Left ventricle myocardium inferior (tissue), 1 donor: ENCODE data around the gene MAD2L2. TPM values are rescaled to one million over a fixed set of nuclear protein-coding genes. Genes with fewer than 3 reads are reported as not detected.

Experiments used
- DNase-seq: peaks from one replicate; pipeline ENCODE4 v3.0.0-alpha.2; 2020
- H3K27ac ChIP-seq: fragments of 200-600 bp; replicated peaks from 2 replicates; pipeline ENCODE4 v1.8.0; 2021
- H3K27me3 ChIP-seq: fragments of 200-600 bp; 2 replicates; pipeline ENCODE4 v1.8.0; 2021; ENCODE audit warnings: low read depth
- H3K36me3 ChIP-seq: fragments of 200-600 bp; 2 replicates; pipeline ENCODE4 v1.8.0; 2021
- H3K4me1 ChIP-seq: fragments of 200-600 bp; 2 replicates; pipeline ENCODE4 v1.8.0; 2021
- H3K4me3 ChIP-seq: fragments of 200-600 bp; 2 replicates; pipeline ENCODE4 v1.8.0; 2021; ENCODE audit warnings: mild to moderate bottlenecking, moderate library complexity
- H3K9me3 ChIP-seq: fragments of 200-600 bp; replicated peaks from 2 replicates; pipeline ENCODE4 v1.8.0; 2021
- CTCF ChIP-seq: fragments of 200-600 bp; IDR thresholded peaks from 2 replicates; pipeline ENCODE4 v1.8.0; 2021; ENCODE audit warnings: antibody characterized with exemption, mild to moderate bottlenecking, borderline replicate concordance
- intact Hi-C: fragments of 100-400 bp; cut with micrococcal nuclease; formaldehyde crosslinking; loops from one replicate; pipeline ENCODE4 v1.11.0; 2022
- total RNA-seq: library from RNA; stranded (reverse); fragmentation: NEBNext Ultra II Directional; extraction: Animal tissue kit (Norgen Biotek cat#: 25700); gene quantifications from one replicate; pipeline ENCODE4 v1.2.1, GENCODE V29; 2021
- donor health status: DM: no; HTN: yes; CAD: no; lungs with severe emphysema.

The MAD2L2 gene
- total RNA-seq, 1 donor from 2014 or later, result 17.2 TPM

DNA sequence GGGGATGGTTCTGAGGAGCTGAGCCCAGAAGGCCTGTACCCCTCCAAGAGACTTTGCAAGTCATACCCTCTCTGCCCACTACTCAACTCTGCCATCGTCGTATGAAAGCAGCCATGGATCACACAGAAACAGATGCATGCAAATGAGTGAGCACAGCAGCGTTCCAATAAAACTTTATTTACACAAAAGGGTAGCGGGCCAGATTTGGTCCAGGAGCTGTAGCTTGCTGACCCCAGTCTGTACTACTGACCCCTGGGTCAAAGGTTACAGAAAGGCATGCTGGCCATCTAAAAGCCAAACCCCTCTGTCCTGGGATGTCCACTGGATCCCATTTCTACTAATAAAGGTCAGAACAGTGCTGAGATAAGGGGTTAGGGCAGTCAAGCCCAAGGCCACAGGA lies 46.2 kb upstream of the MAD2L2 start:
- H3K4me3 ChIP-seq, result no peak overlapping the region
- no peak overlapping the region for H3K27ac ChIP-seq
- no peak for DNase-seq
- H3K27me3 ChIP-seq, result no peaks in the 10 kb centered on the region
- no peak for TF ChIP-seq CTCF
- no peaks in the 10 kb centered on the region for H3K36me3 ChIP-seq
- H3K4me1 ChIP-seq, result peaks cover 28% of the 10 kb centered on the region
- no peaks in the 10 kb centered on the region for H3K9me3 ChIP-seq
- intact Hi-C loops, result loop anchor here (10.0 kb wide), 1 partner anchor 72 kb away; the partner anchor contains the start of genes FBXO2 and FBXO44

GRCh38 chr1:11725616-11726015 lies 44.7 kb upstream of the MAD2L2 start:
- intact Hi-C loops, result loop anchor here (10.0 kb wide), 1 partner anchor 71 kb away; the partner anchor contains the start of genes FBXO2 and FBXO44
- no peak for TF ChIP-seq CTCF
- H3K9me3 ChIP-seq, result no peaks in the 10 kb centered on the region
- H3K4me3 ChIP-seq, result no peak overlapping the region
- H3K4me1 ChIP-seq, result peaks cover 13% of the 10 kb centered on the region
- DNase-seq, result no peak
- no peaks in the 10 kb centered on the region for H3K36me3 ChIP-seq
- H3K27me3 ChIP-seq, result no peaks in the 10 kb centered on the region
- no peak overlapping the region for H3K27ac ChIP-seq

- Histone ChIP-seq H3K4me3 (no peak overlapping the region), H3K9me3 (no peaks in the 10 kb centered on the region), H3K27me3 (peaks cover under 1% of the 10 kb centered on the region), H3K27ac (no peak overlapping the region), H3K4me1 (peaks cover 10% of the 10 kb centered on the region), H3K36me3 (no peaks in the 10 kb centered on the region)
- intact Hi-C loops, result loop anchor here (10.0 kb wide), 1 partner anchor 68 kb away; the partner anchor contains the start of genes FBXO2 and FBXO44
- TF ChIP-seq CTCF, result no peak
- no peak for DNase-seq
Observed at GRCh38 chr1:11722538-11722937, 41.6 kb upstream of the MAD2L2 start.

DNA sequence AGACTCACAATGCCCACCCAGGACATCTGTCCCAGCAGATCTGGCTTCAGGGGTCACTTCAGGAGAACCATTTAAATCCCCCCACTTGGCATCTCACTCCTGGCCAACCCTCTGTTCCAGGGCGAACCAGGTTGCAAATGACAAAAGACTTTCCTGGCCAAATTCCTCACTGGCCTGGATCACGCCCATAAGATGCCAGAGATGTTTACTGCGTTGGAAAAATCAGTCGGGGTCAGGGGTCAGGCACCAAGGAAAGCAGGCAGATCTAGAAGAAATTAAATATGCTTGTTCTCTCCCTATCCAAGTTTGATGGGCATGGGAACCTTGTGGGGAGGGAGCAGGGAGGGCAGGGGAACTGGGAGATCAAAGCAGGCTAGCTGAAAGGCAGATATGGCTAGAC lies 40.4 kb upstream of the MAD2L2 start:
- H3K36me3 ChIP-seq, result no peaks in the 10 kb centered on the region
- peaks cover 13% of the 10 kb centered on the region for H3K27me3 ChIP-seq
- H3K4me1 ChIP-seq, result peaks cover 10% of the 10 kb centered on the region
- no peak for DNase-seq
- intact Hi-C loops, result loop anchor here (10.0 kb wide), 1 partner anchor 67 kb away; the partner anchor contains the start of genes FBXO2 and FBXO44
- no peaks in the 10 kb centered on the region for H3K9me3 ChIP-seq
- no peak overlapping the region for H3K4me3 ChIP-seq
- no peak overlapping the region for H3K27ac ChIP-seq
- no peak for TF ChIP-seq CTCF

- Histone ChIP-seq H3K4me3 (no peak overlapping the region), H3K9me3 (no peaks in the 10 kb centered on the region), H3K27ac (no peak overlapping the region), H3K27me3 (peaks cover 21% of the 10 kb centered on the region), H3K36me3 (no peaks in the 10 kb centered on the region), H3K4me1 (peaks cover 10% of the 10 kb centered on the region)
- TF ChIP-seq CTCF, result no peak
- no peak for DNase-seq
- intact Hi-C loops, result loop anchor here (10.0 kb wide), 1 partner anchor 66 kb away; the partner anchor contains the start of genes FBXO2 and FBXO44
Observed at GRCh38 chr1:11720525-11720924, 39.6 kb upstream of the MAD2L2 start.

GRCh38 chr1:11720033-11720376 lies 39.1 kb upstream of the MAD2L2 start:
- peaks cover 26% of the 10 kb centered on the region for H3K27me3 ChIP-seq
- TF ChIP-seq CTCF, result peak; percentile 42
- H3K27ac ChIP-seq, result no peak overlapping the region
- H3K9me3 ChIP-seq, result no peaks in the 10 kb centered on the region
- intact Hi-C loops, result loop anchor here (10.0 kb wide), 1 partner anchor 65 kb away; the partner anchor contains the start of genes FBXO2 and FBXO44
- peaks cover 10% of the 10 kb centered on the region for H3K4me1 ChIP-seq
- H3K4me3 ChIP-seq, result peak overlapping the region; percentile 54
- no peak for DNase-seq
- H3K36me3 ChIP-seq, result no peaks in the 10 kb centered on the region
